Thymus (tissue), 14 donors: ENCODE measurements around the gene DDX18. TPM values are rescaled to one million over a fixed set of nuclear protein-coding genes. Genes with fewer than 3 reads are reported as not detected.

ENCODE experiments used
- DNase-seq, 9 donors: peaks; one replicate each; pipeline ENCODE4 v3.0.0-alpha.2; 2013; ENCODE audit warnings: low spot score in 9 of 9, low read depth in 6 of 9, missing footprints in 1 of 9
- H3K27ac ChIP-seq, 2 donors: one replicate each; pipeline ENCODE4 v1.5.1; 2013; ENCODE audit warnings: control low read depth in 1 of 2, low read depth in 1 of 2, low read length in 1 of 2, mild to moderate bottlenecking in 1 of 2, moderate library complexity in 1 of 2
- H3K27me3 ChIP-seq, 2 donors: one replicate each; pipeline ENCODE4 v1.5.1; 2013; ENCODE audit warnings: low read length in 1 of 2; ENCODE audit not compliant: control insufficient read depth in 2 of 2, insufficient read depth in 1 of 2
- H3K36me3 ChIP-seq, 2 donors: one replicate each; pipeline ENCODE4 v1.5.1; 2013; ENCODE audit warnings: low read length in 1 of 2, mild to moderate bottlenecking in 1 of 2, moderate library complexity in 1 of 2; ENCODE audit not compliant: control insufficient read depth in 2 of 2, insufficient read depth in 2 of 2
- H3K4me1 ChIP-seq, 2 donors: one replicate each; pipeline ENCODE4 v1.5.1; 2013; ENCODE audit warnings: low read length in 2 of 2; ENCODE audit not compliant: control insufficient read depth in 2 of 2, insufficient read depth in 2 of 2
- H3K4me3 ChIP-seq, 2 donors: one replicate each; pipeline ENCODE4 v1.5.1; 2013; ENCODE audit warnings: low read length in 2 of 2, control low read depth in 1 of 2, mild to moderate bottlenecking in 1 of 2
- H3K9me3 ChIP-seq, 2 donors: one replicate each; pipeline ENCODE4 v1.5.1; 2013; ENCODE audit warnings: low read length in 1 of 2, mild to moderate bottlenecking in 1 of 2; ENCODE audit not compliant: control insufficient read depth in 2 of 2, insufficient read depth in 1 of 2
- WGBS: extraction: QIAGEN DNeasy Blood & Tissue Kit; methylation state at CpG from one replicate; pipeline ENCODE4 v1.1.7; 2013; 5-methylcytosine and 5-hydroxymethylcytosine counted together
- long read RNA-seq, 10 donors: transcript quantifications; one replicate each; lab custom pipeline, GENCODE V29; 2026
- polyA plus RNA-seq: library from polyadenylated mRNA; stranded (reverse); fragments of 200-250 nt; gene quantifications from one replicate; pipeline ENCODE4 v1.2.3, GENCODE V29; 2013
- total RNA-seq: library from RNA; stranded (reverse); fragments of 120-200 nt; gene quantifications from one replicate; pipeline ENCODE4 v1.2.4, GENCODE V29; 2013
- donor health status: healthy.

DDX18 gene
- 78.3 TPM for total RNA-seq
- polyA plus RNA-seq, result 33.2 TPM
- long read RNA-seq, donor 1, partial matches to known transcripts, result 0 of 2 reads
- long read RNA-seq, donor 1, other reads (novel, unspliced or antisense), result 0 of 2 reads
- long read RNA-seq, donor 2, transcript DDX18-201 (14 exons, 3,796 nt), result major isoform, 31 of 103 reads
- long read RNA-seq, donor 2, partial matches to known transcripts, result 72 of 103 reads
- long read RNA-seq, donor 2, other reads (novel, unspliced or antisense), result 0 of 103 reads
- long read RNA-seq, donor 3, transcript DDX18-201 (14 exons, 3,796 nt), result major isoform, 11 of 108 reads
- long read RNA-seq, donor 3, partial matches to known transcripts, result 96 of 108 reads
- long read RNA-seq, donor 3, other reads (novel, unspliced or antisense), result 0 of 108 reads
- long read RNA-seq, donor 4, partial matches to known transcripts, result 37 of 41 reads
- long read RNA-seq, donor 4, other reads (novel, unspliced or antisense), result 0 of 41 reads
- long read RNA-seq, donor 5, transcript DDX18-201 (14 exons, 3,796 nt), result major isoform, 7 of 95 reads
- long read RNA-seq, donor 5, partial matches to known transcripts, result 88 of 95 reads
- long read RNA-seq, donor 5, other reads (novel, unspliced or antisense), result 0 of 95 reads
- long read RNA-seq, donor 6, transcript DDX18-201 (14 exons, 3,796 nt), result major isoform, 5 of 22 reads
- long read RNA-seq, donor 6, partial matches to known transcripts, result 17 of 22 reads
- long read RNA-seq, donor 6, other reads (novel, unspliced or antisense), result 0 of 22 reads
- long read RNA-seq, donor 7, transcript DDX18-201 (14 exons, 3,796 nt), result major isoform, 8 of 61 reads
- long read RNA-seq, donor 7, partial matches to known transcripts, result 53 of 61 reads
- long read RNA-seq, donor 7, other reads (novel, unspliced or antisense), result 0 of 61 reads
- long read RNA-seq, donor 8, partial matches to known transcripts, result 9 of 11 reads
- long read RNA-seq, donor 8, other reads (novel, unspliced or antisense), result 0 of 11 reads
- long read RNA-seq, donor 9, transcript DDX18-201 (14 exons, 3,796 nt), result major isoform, 8 of 26 reads
- long read RNA-seq, donor 9, partial matches to known transcripts, result 18 of 26 reads
- long read RNA-seq, donor 9, other reads (novel, unspliced or antisense), result 0 of 26 reads
- long read RNA-seq, donor 10, transcript DDX18-201 (14 exons, 3,796 nt), result major isoform, 7 of 47 reads
- long read RNA-seq, donor 10, partial matches to known transcripts, result 40 of 47 reads
- long read RNA-seq, donor 10, other reads (novel, unspliced or antisense), result 0 of 47 reads

- Histone ChIP-seq H3K4me3 (peak within 1 kb of the TSS; percentile 84 to 90), H3K27me3 (no peaks in the 10 kb centered on the region), H3K9me3 (no peaks in the 10 kb centered on the region), H3K27ac (peak within 1 kb of the TSS; percentile 95 to 97), H3K36me3 (peaks cover 3 to 20% of the 10 kb centered on the region in 2 donors), H3K4me1 (peaks cover 5 to 8% of the 10 kb centered on the region in 2 donors)
- peak; percentile 95 to 100 (median 98) for DNase-seq
- WGBS, result under 1% methylated on average over 57 of the region's 57 CpGs
Observed at GRCh38 chr2:117814417-117815264, at the start of gene DDX18. Gene DDX18, plus strand, starts transcription at chr2:117814691. Its CDS starts 87 bp downstream, at chr2:117814778.

- Histone ChIP-seq H3K9me3 (no peaks in the 10 kb centered on the region), H3K4me1 (no peaks in the 10 kb centered on the region), H3K36me3 (no peaks in the 10 kb centered on the region), H3K4me3 (no peak overlapping the region), H3K27me3 (no peaks in the 10 kb centered on the region), H3K27ac (no peak overlapping the region)
- DNase-seq, result no peak
- 73% methylated on average over 1 of the region's 1 CpG for WGBS
Observed at GRCh38 chr2:117770730-117771129, 43.8 kb upstream of the DDX18 start.

GRCh38 chr2:117771969-117772630 lies 42.4 kb upstream of the DDX18 start:
- H3K4me1 ChIP-seq, result no peaks in the 10 kb centered on the region
- DNase-seq, result peak in 1 of 9 donors; percentile 7
- no peaks in the 10 kb centered on the region for H3K9me3 ChIP-seq
- H3K4me3 ChIP-seq, result no peak overlapping the region
- H3K27me3 ChIP-seq, result no peaks in the 10 kb centered on the region
- 57% methylated on average over 4 of the region's 4 CpGs for WGBS
- no peaks in the 10 kb centered on the region for H3K36me3 ChIP-seq
- no peak overlapping the region for H3K27ac ChIP-seq

GRCh38 chr2:117774716-117775115 lies 39.8 kb upstream of the DDX18 start:
- H3K4me1 ChIP-seq, result no peaks in the 10 kb centered on the region
- WGBS, result 96% methylated on average over 1 of the region's 1 CpG
- H3K9me3 ChIP-seq, result no peaks in the 10 kb centered on the region
- no peaks in the 10 kb centered on the region for H3K27me3 ChIP-seq
- no peak for DNase-seq
- no peak overlapping the region for H3K27ac ChIP-seq
- no peaks in the 10 kb centered on the region for H3K36me3 ChIP-seq
- H3K4me3 ChIP-seq, result no peak overlapping the region

GRCh38 chr2:117775703-117776219 lies 38.7 kb upstream of the DDX18 start:
- Histone ChIP-seq H3K9me3 (no peaks in the 10 kb centered on the region), H3K4me3 (no peak overlapping the region), H3K27ac (no peak overlapping the region), H3K27me3 (no peaks in the 10 kb centered on the region), H3K36me3 (no peaks in the 10 kb centered on the region), H3K4me1 (no peaks in the 10 kb centered on the region)
- no peak for DNase-seq

- no peak for DNase-seq
- Histone ChIP-seq H3K4me1 (no peaks in the 10 kb centered on the region), H3K4me3 (no peak overlapping the region), H3K27ac (no peak overlapping the region), H3K36me3 (no peaks in the 10 kb centered on the region), H3K27me3 (no peaks in the 10 kb centered on the region), H3K9me3 (no peaks in the 10 kb centered on the region)
- WGBS, result 94% methylated on average over 8 of the region's 8 CpGs
Observed at GRCh38 chr2:117776888-117777287, 37.6 kb upstream of the DDX18 start.

GRCh38 chr2:117785740-117786139 lies 28.8 kb upstream of the DDX18 start:
- DNase-seq, result peak in 6 of 9 donors; percentile 4 to 57 (median 16)

GRCh38 chr2:117786520-117786919 lies 28.0 kb upstream of the DDX18 start:
- H3K27me3 ChIP-seq, result no peaks in the 10 kb centered on the region
- no peak overlapping the region for H3K27ac ChIP-seq
- DNase-seq, result no peak
- H3K4me3 ChIP-seq, result no peak overlapping the region
- no peaks in the 10 kb centered on the region for H3K36me3 ChIP-seq
- no peaks in the 10 kb centered on the region for H3K4me1 ChIP-seq
- peaks cover 0 to 1% of the 10 kb centered on the region in 2 donors for H3K9me3 ChIP-seq

More at GRCh38 chr2:117785740-117786139, 28.8 kb upstream of the DDX18 start:
- no peaks in the 10 kb centered on the region for H3K27me3 ChIP-seq
- H3K4me3 ChIP-seq, result no peak overlapping the region
- H3K9me3 ChIP-seq, result peaks cover 0 to 1% of the 10 kb centered on the region in 2 donors
- no peaks in the 10 kb centered on the region for H3K36me3 ChIP-seq
- H3K27ac ChIP-seq, result no peak overlapping the region
- no peaks in the 10 kb centered on the region for H3K4me1 ChIP-seq
